ENCODE measurements around the gene CNTNAP2.
"Not testable (repeated sequence)": the region's sequence is repeated elsewhere in the genome, so short reads cannot be mapped to it uniquely, and the experiment has no call there.

The CNTNAP2 gene

DNA sequence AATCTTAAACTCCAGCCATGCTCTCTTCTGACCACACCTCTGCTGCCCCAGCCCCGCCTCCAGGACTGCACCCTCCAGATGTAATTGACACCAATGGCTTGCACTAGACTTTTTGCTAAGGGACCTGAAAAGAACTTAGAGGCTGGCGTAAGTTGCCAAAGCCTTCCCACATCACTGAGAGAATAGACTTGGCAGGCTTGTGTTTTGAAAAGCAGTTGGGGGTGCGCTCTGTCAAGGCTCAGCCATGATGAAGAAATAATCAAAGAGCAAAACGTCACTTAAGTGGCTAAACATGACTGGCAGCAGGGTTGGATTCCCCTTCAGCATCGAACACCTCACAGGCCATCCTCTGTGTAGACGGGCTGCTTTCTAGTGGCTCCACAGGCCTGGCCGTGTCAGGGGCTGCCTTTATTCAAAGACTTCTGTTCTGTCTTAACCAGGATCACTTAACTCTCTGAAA, 2278.8 kb downstream of the CNTNAP2 start:
- DNase-seq: no peak

DNA sequence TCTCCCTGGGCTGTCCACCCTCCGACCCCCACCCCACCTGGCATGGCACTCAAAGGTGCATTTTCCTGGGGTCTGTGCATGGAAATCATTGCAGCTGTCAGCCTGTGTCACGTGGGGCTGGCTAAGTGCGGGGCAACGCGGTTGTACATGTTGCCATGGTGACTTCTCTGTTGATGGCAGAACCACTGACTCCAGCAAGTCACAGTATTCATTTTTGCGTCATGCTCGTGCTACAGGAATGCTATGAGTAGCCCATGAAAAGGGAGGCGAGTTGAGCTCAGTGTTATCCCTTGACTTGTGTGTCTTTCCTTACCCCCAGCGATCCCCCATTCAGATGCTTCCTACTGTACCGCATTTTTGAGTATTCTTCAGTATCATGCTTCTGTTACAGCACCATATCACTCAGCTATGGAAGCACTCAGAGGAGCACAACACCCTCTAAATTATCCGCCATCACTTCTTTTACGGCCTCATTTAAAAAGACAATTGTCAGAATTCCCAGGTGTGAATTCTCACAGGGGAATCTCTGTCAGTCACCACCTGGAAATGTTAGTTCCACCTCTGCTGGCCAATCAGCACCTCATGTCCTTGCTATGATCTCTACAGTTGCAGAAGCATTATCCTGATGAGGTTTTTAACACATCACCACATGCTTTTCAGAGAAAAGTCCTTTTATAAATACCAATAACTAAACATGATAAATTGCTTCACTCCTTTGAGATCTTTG, 2279.6 kb downstream of the CNTNAP2 start:
- no peak for DNase-seq

DNA sequence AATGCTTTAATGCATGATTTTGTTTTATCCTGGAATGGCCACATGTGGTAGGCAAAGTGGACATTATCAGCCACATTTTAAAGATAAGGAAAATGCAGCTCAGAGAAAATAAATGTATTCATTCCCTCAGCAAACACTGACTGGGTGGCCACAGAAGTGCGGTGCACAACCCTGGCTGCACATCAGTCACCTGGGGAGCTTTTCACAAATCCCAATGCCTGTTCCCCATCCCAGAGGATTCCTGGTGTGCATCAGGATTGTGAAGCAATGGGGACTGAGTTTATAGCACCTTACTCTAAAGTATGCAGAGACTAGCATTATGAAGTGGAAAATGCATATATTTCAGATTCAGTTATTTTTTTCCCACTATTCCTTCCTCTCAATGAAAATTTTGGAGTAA, 2280.5 kb downstream of the CNTNAP2 start:
- no peak for DNase-seq

- DNase-seq: no peak
Measured at GRCh38 chr7:148397551-148397950, 2280.9 kb downstream of the CNTNAP2 start.

DNA sequence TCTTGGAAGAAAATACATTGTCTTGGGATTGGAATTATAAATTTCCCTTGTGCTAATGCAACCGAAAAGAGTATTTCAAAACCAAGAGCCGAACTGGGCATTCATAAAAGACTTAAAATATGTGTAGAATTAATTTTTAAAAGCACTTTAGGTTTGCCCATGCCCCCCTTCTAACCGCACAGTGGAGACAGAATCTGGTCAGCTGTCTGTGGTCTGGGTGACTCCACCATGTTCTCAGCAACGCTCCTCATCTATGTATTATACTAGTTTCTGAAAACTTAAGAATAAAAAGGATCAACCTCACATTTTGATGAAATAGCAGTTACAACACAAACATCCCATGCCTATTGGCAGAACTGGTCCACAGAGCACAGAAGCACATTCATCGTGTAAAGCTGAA, 2281.4 kb downstream of the CNTNAP2 start:
- no peak for DNase-seq

- no peak for DNase-seq
Measured at GRCh38 chr7:148398844-148399365, 2282.3 kb downstream of the CNTNAP2 start.

- DNase-seq: no peak
Measured at GRCh38 chr7:148400101-148400500, 2283.5 kb downstream of the CNTNAP2 start.

DNA sequence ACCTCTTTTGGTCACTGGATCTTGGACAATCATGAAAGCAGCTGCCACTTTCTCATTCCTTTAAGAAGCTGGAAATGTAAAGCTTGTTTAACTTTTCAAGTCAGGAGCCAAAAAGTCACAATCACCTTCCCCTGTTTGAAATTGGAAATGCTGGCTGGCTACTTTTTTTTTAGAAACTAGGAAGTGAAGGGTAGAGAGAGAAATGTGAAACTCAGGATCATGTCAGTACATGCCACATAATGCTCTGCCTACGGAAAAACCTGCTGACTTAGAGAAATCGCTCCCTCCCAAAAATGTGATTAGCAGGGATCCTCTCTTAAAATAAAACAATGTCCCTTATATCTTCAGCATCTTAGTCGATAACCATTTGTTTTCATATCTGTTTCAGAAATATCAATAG, 2285.6 kb downstream of the CNTNAP2 start:
- no peak for DNase-seq

- no peak for DNase-seq
Measured at GRCh38 chr7:148403466-148403993, 2286.9 kb downstream of the CNTNAP2 start.

- DNase-seq: no peak
Measured at GRCh38 chr7:148408307-148408706, 2291.7 kb downstream of the CNTNAP2 start.

DNA sequence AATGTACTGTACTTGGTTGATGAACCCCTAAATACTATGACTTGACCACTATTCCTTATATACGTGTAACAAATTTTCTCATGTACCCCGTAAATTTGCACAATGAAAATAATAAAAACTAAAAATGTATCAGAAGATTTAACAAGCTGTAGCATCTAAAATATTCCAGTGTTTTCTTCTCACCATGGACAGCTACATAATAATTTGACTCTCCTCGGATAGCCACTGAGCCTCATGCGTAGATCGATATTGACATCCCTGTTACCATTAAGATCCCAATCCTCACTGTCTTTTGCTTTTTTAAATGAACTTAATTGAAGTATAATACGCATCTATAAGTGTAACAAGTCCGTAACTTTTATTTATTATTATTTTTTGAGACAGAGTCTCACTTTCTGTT, 2294.3 kb downstream of the CNTNAP2 start:
- no peak for DNase-seq

DNA sequence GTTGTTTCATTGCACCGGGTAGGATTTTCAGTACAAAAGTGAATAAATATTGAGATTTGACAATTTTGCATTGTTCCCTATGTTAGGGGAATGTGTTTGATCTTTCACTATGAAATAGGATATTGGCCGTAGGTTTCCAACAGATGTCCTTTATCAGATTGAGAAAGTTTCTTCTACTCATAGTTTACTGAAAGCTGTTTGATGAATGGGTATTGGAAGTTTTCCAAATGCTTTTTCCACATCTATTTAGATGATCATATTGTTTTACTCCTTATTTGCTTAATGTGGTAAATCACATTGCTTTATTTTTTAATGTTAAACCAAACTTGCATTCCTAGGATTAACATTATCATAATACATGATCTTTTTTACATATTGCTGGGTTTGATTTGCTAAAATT, 2296.1 kb downstream of the CNTNAP2 start:
- DNase-seq: no peak

GRCh38 chr7:148419856-148420832, 2303.5 kb downstream of the CNTNAP2 start:
- no peak for DNase-seq

GRCh38 chr7:148422030-148422429, 2305.4 kb downstream of the CNTNAP2 start:
- no peak for DNase-seq

GRCh38 chr7:148426393-148426792, 2309.8 kb downstream of the CNTNAP2 start:
- not testable (repeated sequence) for DNase-seq

GRCh38 chr7:148430690-148431089, 2314.1 kb downstream of the CNTNAP2 start:
- not testable (repeated sequence) for DNase-seq

- DNase-seq: no peak
Measured at GRCh38 chr7:148433521-148434180, 2317.1 kb downstream of the CNTNAP2 start.

DNA sequence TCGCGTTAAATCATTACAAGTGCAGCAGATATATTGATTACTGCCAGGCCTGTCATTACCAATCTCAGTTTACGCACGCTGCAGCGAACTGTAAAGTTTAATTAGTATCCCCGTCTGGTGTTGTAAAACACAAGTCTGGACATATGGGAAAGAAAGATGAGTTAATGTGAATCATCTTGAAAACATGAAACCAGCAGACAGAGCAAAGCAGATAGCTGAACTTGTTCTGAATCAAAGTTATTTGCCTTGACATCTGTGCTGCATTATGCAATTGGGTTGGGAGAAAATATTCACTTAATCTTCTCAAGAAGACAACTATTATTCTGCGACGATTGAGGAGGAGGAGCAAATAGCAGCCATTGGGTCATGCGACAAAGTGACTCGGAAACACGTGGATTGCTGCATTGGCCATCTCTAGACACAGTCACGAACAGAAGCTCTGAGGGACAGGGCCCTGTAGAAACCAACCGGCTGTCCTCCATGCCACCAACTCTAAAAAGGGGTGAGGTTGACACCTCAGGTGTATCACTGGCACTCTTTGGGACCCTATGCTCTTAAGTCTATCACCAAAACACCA, 2317.7 kb downstream of the CNTNAP2 start:
- no peak for DNase-seq

GRCh38 chr7:148434887-148435286, 2318.3 kb downstream of the CNTNAP2 start:
- no peak for DNase-seq

GRCh38 chr7:148435715-148436114, 2319.1 kb downstream of the CNTNAP2 start:
- DNase-seq: no peak

DNA sequence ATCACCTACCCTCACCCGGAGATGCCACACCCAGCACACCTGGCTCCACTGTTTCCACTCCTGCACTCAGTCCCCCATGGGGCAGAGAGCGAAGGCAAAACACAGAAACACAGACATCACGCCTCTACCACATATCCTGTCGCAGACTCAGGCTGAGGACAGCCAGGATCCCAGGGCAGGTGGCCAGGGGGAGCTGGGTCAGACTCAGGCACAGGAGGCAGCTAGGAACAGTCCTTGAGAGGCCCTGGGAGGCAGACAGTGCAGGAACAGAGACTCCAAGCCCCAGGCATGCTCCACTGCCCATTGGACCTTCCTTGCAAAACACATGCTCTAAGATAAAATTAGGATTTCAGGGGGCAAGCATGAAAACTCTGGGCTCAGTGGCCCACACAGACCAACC, 2319.5 kb downstream of the CNTNAP2 start:
- DNase-seq: no peak

DNA sequence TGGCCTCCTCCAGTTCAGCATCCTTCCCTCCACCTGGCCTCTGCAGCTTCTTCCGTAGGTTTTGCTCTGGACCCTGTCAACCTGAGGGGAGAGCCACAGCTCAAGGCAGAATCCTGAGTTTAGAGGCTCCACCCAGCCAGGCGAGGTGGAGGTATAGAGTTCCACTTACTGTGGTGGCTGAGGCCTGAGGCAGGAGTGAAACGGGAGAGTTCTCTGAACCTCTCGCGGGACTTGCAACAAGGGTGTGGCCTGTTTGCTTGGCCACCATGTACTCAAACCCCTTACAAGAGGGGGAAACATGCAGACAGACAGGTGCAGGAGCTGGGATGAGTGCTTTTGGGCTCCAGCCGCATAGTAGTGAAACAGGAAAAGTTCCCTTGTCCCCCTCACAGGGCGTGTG, 2320.0 kb downstream of the CNTNAP2 start:
- DNase-seq: no peak

Data from activated T-cell treated with anti-CD3 and anti-CD28 coated beads, Interleukin-2, amount 50 U/mL, for 1 hour (primary cell).